Fibroblast of the aortic adventitia (primary cell): ENCODE results near the gene ARHGAP12. TPM values are rescaled to one million over a fixed set of nuclear protein-coding genes. Genes with fewer than 3 reads are reported as not detected.

ENCODE experiments used
- DNase-seq: peaks from one replicate; pipeline ENCODE4 v3.0.0-alpha.2; 2010; ENCODE audit warnings: low read depth
- H3K4me3 ChIP-seq: 2 replicates; pipeline ENCODE4 v1.5.1; 2011; ENCODE audit warnings: low read depth, mild to moderate bottlenecking, control low read depth, low read length, moderate library complexity
- CTCF ChIP-seq: IDR thresholded peaks from 2 replicates; pipeline ENCODE4 v1.5.1; 2011; ENCODE audit warnings: mild to moderate bottlenecking, low read length, control low read depth, inconsistent platforms; ENCODE audit not compliant: insufficient read depth
- small RNA-seq: library from RNA; depleted of rRNA; stranded (forward); fragments of <200 nt; gene quantifications from one replicate; pipeline ENCODE3, GENCODE V24; 2012
- total RNA-seq: library from RNA; depleted of rRNA; stranded (reverse); fragments of >200 nt; gene quantifications from 2 replicates; pipeline ENCODE4 v1.2.3, GENCODE V29; 2012; ENCODE audit warnings: low replicate concordance

The ARHGAP12 gene
- total RNA-seq, 1 donor = 77.9 TPM

DNA sequence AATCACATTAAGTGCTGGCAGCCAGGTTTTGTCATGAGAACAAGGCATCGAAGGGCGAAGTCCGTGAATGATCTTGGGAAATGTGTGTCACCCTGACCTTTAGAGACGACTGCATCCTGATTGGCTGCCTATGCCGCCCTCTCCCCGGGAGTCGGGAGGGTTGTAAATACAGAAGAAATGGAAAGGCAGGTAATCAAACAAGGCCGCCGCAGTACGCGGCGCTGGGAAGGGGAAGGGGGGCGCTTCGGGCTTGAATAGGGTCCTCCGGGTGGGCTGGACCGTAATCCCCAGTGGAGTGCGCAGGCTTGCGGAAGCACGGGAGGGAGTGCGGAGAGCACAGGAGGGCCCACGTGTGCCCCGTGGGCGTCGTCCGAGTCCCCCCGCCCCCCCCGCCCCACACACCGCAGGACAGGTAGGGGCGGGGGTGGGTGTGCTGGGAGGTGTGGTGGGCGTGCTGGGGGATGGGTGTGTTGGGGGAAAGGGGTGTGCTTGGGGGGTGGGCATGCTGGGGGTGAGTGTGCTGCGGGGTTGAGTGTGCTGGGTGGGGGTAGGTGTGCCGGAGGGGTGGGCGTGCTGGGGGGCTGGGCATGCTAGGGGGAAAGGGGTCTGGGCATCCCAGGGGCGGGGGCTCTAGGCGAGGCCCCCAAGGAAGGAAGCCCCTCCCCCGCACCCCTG lies 169.4 kb downstream of the ARHGAP12 start:
- peak; percentile 65 for DNase-seq
- peak overlapping the region; percentile 89 for H3K4me3 ChIP-seq
- TF ChIP-seq CTCF = no peak

DNA sequence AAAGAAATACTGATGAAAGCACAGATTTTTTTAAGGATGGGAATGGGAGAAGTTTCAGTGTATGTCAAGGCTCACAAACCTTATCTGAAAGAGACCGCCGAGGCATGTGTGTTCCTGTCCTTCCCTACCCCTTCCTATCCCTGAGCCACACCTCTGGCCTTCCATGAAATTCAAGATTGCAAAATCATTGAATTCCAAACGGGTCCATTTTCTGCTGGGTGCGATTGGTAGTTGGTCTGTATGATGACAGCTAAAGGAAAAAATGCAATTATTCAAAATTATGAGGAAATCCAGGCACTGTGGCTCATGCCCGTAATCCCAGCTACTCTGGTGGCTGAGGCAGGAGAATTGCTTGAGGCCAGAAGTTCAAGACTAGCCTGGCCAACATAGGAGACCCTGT lies 170.1 kb downstream of the ARHGAP12 start:
- TF ChIP-seq CTCF = no peak
- H3K4me3 ChIP-seq = no peak overlapping the region
- DNase-seq = peak; percentile 91

DNA sequence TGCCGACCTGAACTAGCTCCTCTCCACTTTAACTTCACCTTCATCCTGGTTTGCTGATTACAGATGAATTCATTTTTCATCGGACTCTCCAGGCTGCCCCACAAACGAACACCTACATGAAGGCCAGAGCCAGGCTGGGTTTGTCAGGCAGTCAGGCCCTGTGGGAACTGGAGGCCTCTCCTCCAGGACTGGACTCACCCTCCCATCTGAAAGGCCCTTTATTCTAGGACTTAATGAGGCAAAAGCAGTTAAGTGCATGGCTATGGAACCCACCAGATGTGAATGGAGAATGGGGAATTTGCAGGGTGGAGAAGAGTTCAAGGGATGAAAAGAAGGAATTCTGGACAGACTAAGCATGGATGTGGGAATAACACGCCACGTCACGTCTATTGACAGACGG lies 170.8 kb downstream of the ARHGAP12 start:
- no peak overlapping the region for H3K4me3 ChIP-seq
- TF ChIP-seq CTCF = no peak
- peak; percentile 64 for DNase-seq

- DNase-seq = peak; percentile 67
- TF ChIP-seq CTCF = no peak
- no peak overlapping the region for H3K4me3 ChIP-seq
Measured at GRCh38 chr10:31757386-31757791, 171.2 kb downstream of the ARHGAP12 start.

- no peak for DNase-seq
- no peak overlapping the region for H3K4me3 ChIP-seq
- TF ChIP-seq CTCF = no peak
Measured at GRCh38 chr10:31756729-31757110, 171.9 kb downstream of the ARHGAP12 start.

DNA sequence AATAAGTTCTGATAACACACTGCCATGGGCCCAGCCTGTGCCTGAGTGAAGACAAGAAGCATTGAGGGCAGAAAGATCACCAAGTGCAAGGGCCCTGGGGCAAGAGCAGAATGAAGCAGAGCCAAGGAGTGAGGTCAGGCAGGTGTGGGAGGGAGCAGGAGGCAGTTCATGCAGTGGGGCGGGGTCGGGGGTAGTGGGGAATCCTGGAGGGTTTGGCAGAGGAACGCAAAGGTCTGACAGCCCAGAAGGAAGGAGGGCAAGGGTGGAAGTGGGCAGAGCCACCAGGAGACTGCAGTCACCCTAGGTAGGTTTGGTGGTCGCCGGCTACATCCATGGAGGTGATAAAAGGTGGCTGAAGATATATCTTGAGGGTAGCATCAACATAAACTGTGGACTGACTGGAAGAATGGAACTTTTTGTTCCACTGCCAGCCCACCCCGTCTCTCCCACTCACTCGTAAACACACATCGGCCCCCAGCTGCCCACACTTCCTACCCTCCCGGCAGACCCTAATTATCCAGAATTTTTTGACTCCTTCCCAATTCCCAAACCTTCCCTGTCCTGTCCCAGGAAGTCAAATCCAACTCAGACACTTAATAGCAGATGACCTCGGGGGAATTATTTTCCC lies 172.4 kb downstream of the ARHGAP12 start:
- no peak for TF ChIP-seq CTCF
- DNase-seq = no peak
- no peak overlapping the region for H3K4me3 ChIP-seq

Small RNA genes lying within 50 kb of the gene (small RNA-seq; reads per million reads assigned to genes)
- not detected for gene RF00019

Other genes with a start within 250 kb of the ARHGAP12 start
- 132 and 169 TPM in 2 replicates for gene KIF5B, start 127.6 kb upstream of the ARHGAP12 start, total RNA-seq